PC-3 (cell line): ENCODE results near the gene DEPP1. TPM values are rescaled to one million over a fixed set of nuclear protein-coding genes. Genes with fewer than 3 reads are reported as not detected.

Source experiments
- ATAC-seq: fragments of 200-7000 bp; cut with Tn5 transposase; 2 replicates; pipeline ENCODE4 v1.9.1; 2020; ENCODE audit warnings: mild to moderate bottlenecking, moderate library complexity
- BruUV-seq: library from RNA; stranded (reverse); fragments of 400-500 nt; replicated peaks from 2 replicates; lab custom pipeline; 2021; lab: Mats Ljungman, UMichigan
- CTCF ChIA-PET: fragments of 300-600 bp; sonication (Branson Sonifier 250); formaldehyde crosslinking; loops from one replicate; lab custom pipeline; 2022; ENCODE audit warnings: antibody characterized with exemption; lab: Charles Lee
- POLR2A ChIA-PET: fragments of 300-600 bp; sonication (Branson Sonifier 250); formaldehyde crosslinking; loops from one replicate; lab custom pipeline; 2022; ENCODE audit warnings: antibody characterized with exemption; ENCODE audit not compliant: unreplicated experiment; lab: Charles Lee
- DNase-seq: peaks from one replicate; pipeline ENCODE4 v3.0.0-alpha.2; 2015
- H2AFZ ChIP-seq: fragments of 300-600 bp; sonication (generic); 2 replicates; pipeline ENCODE4 v1.6.0; 2016; ENCODE audit warnings: antibody characterized with exemption, low read length
- H3F3A ChIP-seq: fragments of 300-600 bp; sonication (generic); one replicate; pipeline ENCODE4 v1.6.0; 2017; ENCODE audit warnings: antibody characterized with exemption, low read length, control low read depth, mild to moderate bottlenecking; ENCODE audit not compliant: unreplicated experiment
- H3K27ac ChIP-seq: fragments of 300-600 bp; sonication (generic); 2 replicates; pipeline ENCODE4 v1.5.1; 2016; ENCODE audit warnings: mild to moderate bottlenecking, low read length
- H3K27me3 ChIP-seq: fragments of 300-600 bp; sonication (generic); 2 replicates; pipeline ENCODE4 v1.6.1; 2016; ENCODE audit warnings: low read length, mixed read lengths
- H3K36me3 ChIP-seq: fragments of 300-600 bp; sonication (generic); 2 replicates; pipeline ENCODE4 v1.6.1; 2016; ENCODE audit warnings: low read depth, mixed run types, low read length, mixed read lengths
- H3K4me1 ChIP-seq: fragments of 300-600 bp; sonication (generic); 2 replicates; pipeline ENCODE4 v1.5.1; 2016; ENCODE audit warnings: low read length; ENCODE audit not compliant: insufficient read depth
- H3K4me2 ChIP-seq: fragments of 300-600 bp; sonication (generic); 2 replicates; pipeline ENCODE4 v1.6.0; 2016; ENCODE audit warnings: low read length
- H3K4me3 ChIP-seq: fragments of 300-600 bp; sonication (generic); 2 replicates; pipeline ENCODE4 v1.5.1; 2016; ENCODE audit warnings: mild to moderate bottlenecking, low read length, mixed read lengths
- H3K79me2 ChIP-seq: fragments of 300-600 bp; sonication (generic); 2 replicates; pipeline ENCODE4 v1.6.1; 2017; ENCODE audit warnings: low read length, mixed read lengths
- H3K9ac ChIP-seq: fragments of 300-600 bp; sonication (generic); 2 replicates; pipeline ENCODE4 v1.6.0; 2016; ENCODE audit warnings: mild to moderate bottlenecking, low read length
- H3K9me2 ChIP-seq: fragments of 300-600 bp; sonication (generic); replicated peaks from 2 replicates; pipeline ENCODE4 v1.6.1; 2016; ENCODE audit warnings: mixed run types, low read length, mixed read lengths
- H3K9me3 ChIP-seq: fragments of 300-600 bp; sonication (generic); 2 replicates; pipeline ENCODE4 v1.6.1; 2016; ENCODE audit warnings: low read length, mixed read lengths
- H4K20me1 ChIP-seq: fragments of 300-600 bp; sonication (generic); 2 replicates; pipeline ENCODE4 v1.6.1; 2016; ENCODE audit warnings: low read length, mixed read lengths
- CTCF ChIP-seq: fragments of 300-600 bp; sonication (generic); conservative IDR thresholded peaks from 2 replicates; pipeline ENCODE4 v1.5.1; 2017; ENCODE audit warnings: antibody characterized with exemption, low read depth, mild to moderate bottlenecking, low read length
- EZH2 ChIP-seq: fragments of 300-600 bp; sonication (generic); IDR thresholded peaks from one replicate; pipeline ENCODE4 v1.6.1; 2017; ENCODE audit warnings: antibody characterized with exemption, mild to moderate bottlenecking, low read length; ENCODE audit not compliant: unreplicated experiment
- EZH2phosphoT487 ChIP-seq: fragments of 300-600 bp; sonication (generic); IDR thresholded peaks from 2 replicates; pipeline ENCODE4 v1.6.1; 2018; ENCODE audit warnings: mild to moderate bottlenecking, antibody characterized with exemption, low read length, borderline replicate concordance
- intact Hi-C: fragments of 100-400 bp; cut with micrococcal nuclease; formaldehyde crosslinking; loops from 2 replicates; pipeline ENCODE4 v1.9.0; 2023
- total RNA-seq: library from RNA; depleted of rRNA; stranded (reverse); fragments of >200 nt; gene quantifications from 2 replicates; pipeline ENCODE4 v1.2.3, GENCODE V29; 2014

The DEPP1 gene
- total RNA-seq, 1 experiment from 2014 or later: 9.0 TPM

GRCh38 chr10:44971935-44972757 lies 6.5 kb downstream of the DEPP1 start:
- H3K36me3 ChIP-seq: no peaks in the 10 kb centered on the region
- ChIA-PET POLR2A (no interaction called here), CTCF (interaction anchor here (0.6 kb wide), 1 partner anchor 103 kb away, joined by 4 read pairs; no protein-coding TSS in a partner anchor)

DNA sequence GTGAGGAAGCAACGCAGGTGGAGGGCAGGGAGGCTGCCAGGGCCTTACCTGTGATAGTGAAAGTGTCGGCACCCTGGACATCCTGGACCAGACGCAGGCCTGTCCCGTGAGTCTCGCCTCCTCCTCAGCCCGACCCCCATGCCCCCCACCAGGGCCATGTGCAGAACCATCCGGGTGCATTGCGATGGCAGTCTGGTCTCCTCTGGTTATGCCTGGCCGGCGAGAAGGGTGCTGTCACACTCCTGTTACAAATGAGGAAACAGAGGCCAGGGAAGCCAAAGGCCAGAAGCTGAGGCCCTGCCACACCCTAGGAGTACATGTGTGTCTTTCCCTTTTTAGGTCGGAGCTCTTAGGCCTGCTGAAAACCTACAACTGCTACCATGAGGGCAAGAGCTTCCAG lies 7.2 kb downstream of the DEPP1 start:
- TF ChIP-seq EZH2: no peak
- no peak for TF ChIP-seq EZH2phosphoT487
- TF ChIP-seq CTCF: no peak
- no peak overlapping the region for H3K4me2 ChIP-seq
- H3K27ac ChIP-seq: no peak overlapping the region
- ChIA-PET CTCF (no interaction called here), POLR2A (no interaction called here)
- DNase-seq (no peak), ATAC-seq (no peak)
- H4K20me1 ChIP-seq: no peaks in the 10 kb centered on the region
- no peak overlapping the region for H2AFZ ChIP-seq
- H3K4me3 ChIP-seq: no peak overlapping the region
- H3K79me2 ChIP-seq: no peaks in the 10 kb centered on the region
- H3K9ac ChIP-seq: no peak overlapping the region
- no peaks in the 10 kb centered on the region for H3K27me3 ChIP-seq
- no peaks in the 10 kb centered on the region for H3K9me2 ChIP-seq
- H3K4me1 ChIP-seq: peaks cover 23% of the 10 kb centered on the region
- H3K36me3 ChIP-seq: no peaks in the 10 kb centered on the region
- intact Hi-C loops: no loop called here
- H3K9me3 ChIP-seq: no peaks in the 10 kb centered on the region
- no peaks in the 10 kb centered on the region for H3F3A ChIP-seq
- BruUV-seq: no TSS peak

More at GRCh38 chr10:44971935-44972757, 6.5 kb downstream of the DEPP1 start:
- Histone ChIP-seq H3K4me2 (no peak overlapping the region), H3K9me3 (no peaks in the 10 kb centered on the region), H3K27ac (no peak overlapping the region), H3K9ac (no peak overlapping the region), H3K4me1 (peaks cover 24% of the 10 kb centered on the region), H3K79me2 (0 out of 2 replicates have a peak, but pooled peaks cover 7% of the 10 kb centered on the region), H3K9me2 (no peaks in the 10 kb centered on the region), H3K27me3 (no peaks in the 10 kb centered on the region), H2AFZ (no peak overlapping the region), H4K20me1 (no peaks in the 10 kb centered on the region), H3K4me3 (no peak overlapping the region), H3F3A (no peaks in the 10 kb centered on the region)
- no TSS peak for BruUV-seq
- intact Hi-C loops: no loop called here
- DNase-seq (no peak), ATAC-seq (no peak)
- TF ChIP-seq EZH2phosphoT487: no peak
- no peak for TF ChIP-seq EZH2
- TF ChIP-seq CTCF: no peak

DNA sequence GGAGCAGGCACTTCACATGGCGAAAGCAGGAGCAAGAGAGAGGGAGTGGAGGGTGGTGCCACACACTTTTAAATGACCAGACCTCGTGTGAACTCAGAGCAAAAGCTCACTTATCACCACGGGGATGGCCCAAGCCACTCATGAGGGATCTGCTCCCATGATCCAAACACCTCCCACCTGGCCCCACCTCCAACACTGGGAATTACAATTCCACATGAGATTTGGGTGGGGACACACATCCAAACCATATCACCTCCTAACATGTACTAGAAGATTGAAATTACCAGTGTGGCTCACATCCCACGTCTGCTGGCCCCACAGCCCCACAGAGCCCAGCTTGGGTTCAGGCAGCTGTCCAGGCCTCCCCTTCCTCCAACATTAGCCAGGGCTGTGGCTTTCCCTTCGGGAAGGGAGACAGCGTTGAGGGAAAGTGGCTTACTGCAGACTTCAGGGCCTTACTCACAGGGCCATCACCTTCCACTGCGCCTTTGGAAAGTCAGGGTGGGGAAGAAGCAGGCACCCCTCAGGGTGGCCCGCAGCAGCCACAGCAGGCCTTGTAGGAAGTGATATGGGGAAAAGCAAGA lies 7.7 kb downstream of the DEPP1 start:
- no peak overlapping the region for H3K27ac ChIP-seq
- peaks cover 18% of the 10 kb centered on the region for H3K4me1 ChIP-seq
- no peak overlapping the region for H2AFZ ChIP-seq
- no peak for DNase-seq
- no peak overlapping the region for H3K9ac ChIP-seq
- no peaks in the 10 kb centered on the region for H3F3A ChIP-seq
- no peaks in the 10 kb centered on the region for H3K9me2 ChIP-seq
- no peak for ATAC-seq
- ChIA-PET POLR2A (no interaction called here), CTCF (no interaction called here)
- TF ChIP-seq CTCF (no peak), EZH2 (no peak), EZH2phosphoT487 (no peak)
- no peak overlapping the region for H3K4me2 ChIP-seq
- intact Hi-C loops: no loop called here
- no peaks in the 10 kb centered on the region for H4K20me1 ChIP-seq
- H3K36me3 ChIP-seq: no peaks in the 10 kb centered on the region
- no peak overlapping the region for H3K4me3 ChIP-seq
- no peaks in the 10 kb centered on the region for H3K9me3 ChIP-seq
- H3K79me2 ChIP-seq: no peaks in the 10 kb centered on the region
- BruUV-seq: no TSS peak
- no peaks in the 10 kb centered on the region for H3K27me3 ChIP-seq
